ENCODE results near the gene SUZ12.

DNA sequence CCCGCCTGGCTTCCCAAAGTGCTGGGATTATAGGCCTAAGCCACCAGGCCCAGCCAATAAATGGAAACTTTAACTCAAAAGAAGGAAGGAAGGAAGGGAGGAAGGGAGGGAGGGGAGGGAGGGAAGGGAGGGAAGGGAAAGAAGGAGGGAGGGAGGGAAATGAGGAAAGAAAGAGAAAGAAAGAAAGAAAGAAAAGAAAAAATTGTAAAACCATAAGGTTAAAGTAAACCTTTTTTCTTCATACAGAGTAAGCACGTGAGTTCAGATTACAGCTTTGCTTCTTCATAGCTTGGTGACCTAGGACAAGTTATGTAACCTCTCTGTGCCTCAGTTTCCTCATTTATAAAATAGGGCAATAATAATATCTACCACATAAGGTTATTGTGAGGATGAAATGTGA, 96.4 kb downstream of the SUZ12 start:
- no peak for TF ChIP-seq EP300 (IDR thresholded peaks at IDR 0.05)
- TF ChIP-seq POLR2A (IDR thresholded peaks at IDR 0.05; ENCODE audit: low read depth), result no peak
- TF ChIP-seq, protein P1, sequence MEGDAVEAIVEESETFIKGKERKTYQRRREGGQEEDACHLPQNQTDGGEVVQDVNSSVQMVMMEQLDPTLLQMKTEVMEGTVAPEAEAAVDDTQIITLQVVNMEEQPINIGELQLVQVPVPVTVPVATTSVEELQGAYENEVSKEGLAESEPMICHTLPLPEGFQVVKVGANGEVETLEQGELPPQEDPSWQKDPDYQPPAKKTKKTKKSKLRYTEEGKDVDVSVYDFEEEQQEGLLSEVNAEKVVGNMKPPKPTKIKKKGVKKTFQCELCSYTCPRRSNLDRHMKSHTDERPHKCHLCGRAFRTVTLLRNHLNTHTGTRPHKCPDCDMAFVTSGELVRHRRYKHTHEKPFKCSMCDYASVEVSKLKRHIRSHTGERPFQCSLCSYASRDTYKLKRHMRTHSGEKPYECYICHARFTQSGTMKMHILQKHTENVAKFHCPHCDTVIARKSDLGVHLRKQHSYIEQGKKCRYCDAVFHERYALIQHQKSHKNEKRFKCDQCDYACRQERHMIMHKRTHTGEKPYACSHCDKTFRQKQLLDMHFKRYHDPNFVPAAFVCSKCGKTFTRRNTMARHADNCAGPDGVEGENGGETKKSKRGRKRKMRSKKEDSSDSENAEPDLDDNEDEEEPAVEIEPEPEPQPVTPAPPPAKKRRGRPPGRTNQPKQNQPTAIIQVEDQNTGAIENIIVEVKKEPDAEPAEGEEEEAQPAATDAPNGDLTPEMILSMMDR (IDR thresholded peaks at IDR 0.05), result no peak
- TF ChIP-seq POLR2AphosphoS5 (IDR thresholded peaks at IDR 0.05), result no peak

Data from esophagus muscularis mucosa (tissue), 4 donors.